NCI-H2171 (cell line): ENCODE data around the gene HAUS3.
"Not testable (repeated sequence)": the region's sequence is repeated elsewhere in the genome, so short reads cannot be mapped to it uniquely, and the experiment has no call there.

Source experiments
- DNase-seq: peaks from one replicate; lab custom pipeline; 2025; lab: John Stamatoyannopoulos, UW

Gene HAUS3

DNA sequence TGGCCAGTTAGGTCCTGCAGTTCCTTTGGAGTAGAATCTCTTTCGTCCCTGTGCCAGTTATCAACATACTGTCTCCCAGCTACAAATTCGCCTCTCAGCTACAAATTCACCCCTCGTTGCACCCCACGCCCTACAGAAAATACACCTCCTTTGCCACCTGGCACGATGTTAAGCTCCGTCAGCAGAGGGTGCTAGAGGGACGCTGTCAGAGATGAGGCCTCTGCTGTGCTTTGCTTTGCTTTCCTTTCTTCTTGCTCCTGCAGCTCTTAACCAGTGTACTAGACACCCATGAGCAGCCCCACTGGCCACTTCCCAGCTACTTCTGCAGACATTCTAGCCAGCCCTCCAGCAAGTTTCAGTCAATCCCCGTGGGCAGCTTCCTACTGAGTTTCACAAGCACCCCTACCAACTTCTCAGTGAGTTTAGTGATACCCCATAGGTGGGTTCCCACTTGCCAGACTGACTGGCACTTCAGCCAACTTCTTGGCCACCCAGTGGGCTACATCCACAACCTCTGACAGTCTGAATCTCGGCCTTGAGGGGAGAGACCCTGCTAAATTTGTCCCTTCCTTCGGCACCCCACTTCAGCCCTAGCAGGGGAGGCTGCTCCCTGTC, 21.8 kb downstream of the HAUS3 start:
- DNase-seq, result peak; percentile 26

DNA sequence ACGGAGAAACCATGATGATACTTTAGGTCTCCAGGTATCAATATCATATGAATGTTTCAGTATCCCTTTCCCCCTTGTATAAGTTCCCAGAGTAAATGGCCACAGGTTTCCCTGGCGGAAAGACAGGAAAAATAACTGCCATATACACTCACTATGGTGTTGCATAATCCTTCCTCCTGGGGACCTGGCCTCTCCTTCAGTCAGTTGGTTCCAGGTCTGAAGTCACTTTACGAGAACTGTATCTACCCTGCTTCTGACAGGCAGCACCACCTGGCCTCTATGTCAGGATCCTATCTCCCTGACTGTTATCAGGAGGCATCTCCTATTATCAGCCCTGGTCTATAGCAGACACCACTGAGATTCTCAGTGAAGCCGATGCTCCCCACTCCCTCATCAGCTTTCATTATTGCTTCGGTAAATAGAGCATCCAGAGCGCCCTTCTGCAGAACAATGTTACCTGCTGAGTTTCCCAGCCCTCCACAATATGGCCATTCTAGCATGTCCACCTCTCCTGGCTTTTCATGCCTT, 22.6 kb downstream of the HAUS3 start:
- no peak for DNase-seq

DNA sequence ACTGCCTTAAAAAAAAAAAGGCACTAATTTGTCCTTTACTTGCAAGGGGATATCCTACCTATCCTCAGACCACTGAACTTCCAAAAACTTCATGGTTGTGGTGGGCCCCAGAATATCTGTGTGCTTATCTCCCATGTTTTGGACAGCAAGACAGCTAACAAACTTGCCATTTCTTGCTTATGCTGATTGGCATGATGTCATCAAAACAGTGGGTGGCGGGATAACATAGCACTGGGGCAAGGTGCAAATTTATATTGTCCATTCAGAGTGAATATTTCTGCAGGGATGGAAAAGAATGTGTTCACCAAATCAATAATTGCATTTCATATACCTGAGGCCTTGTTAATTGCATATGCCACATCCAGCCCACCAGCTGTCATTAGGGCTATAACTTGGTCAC, 23.5 kb downstream of the HAUS3 start:
- DNase-seq, result no peak

DNA sequence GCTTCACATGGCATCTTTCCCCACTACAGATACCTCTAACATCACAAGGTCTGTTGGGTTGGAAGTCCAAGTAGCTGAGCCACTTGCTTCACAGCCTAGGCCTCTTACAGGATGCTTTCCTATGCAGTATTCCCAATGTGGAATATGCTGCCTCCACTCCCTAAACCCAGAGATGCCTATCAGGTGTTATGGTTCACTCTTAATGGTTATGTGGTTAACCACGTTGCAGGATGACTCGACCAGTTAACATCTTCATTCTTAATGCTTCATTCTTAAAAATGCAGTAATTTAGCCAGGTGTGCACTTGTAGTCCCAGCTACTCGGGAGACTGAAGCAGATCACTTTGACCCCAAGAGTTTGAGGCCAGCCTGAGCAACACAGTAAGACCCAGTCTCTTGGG, 24.2 kb downstream of the HAUS3 start:
- DNase-seq, result no peak

DNA sequence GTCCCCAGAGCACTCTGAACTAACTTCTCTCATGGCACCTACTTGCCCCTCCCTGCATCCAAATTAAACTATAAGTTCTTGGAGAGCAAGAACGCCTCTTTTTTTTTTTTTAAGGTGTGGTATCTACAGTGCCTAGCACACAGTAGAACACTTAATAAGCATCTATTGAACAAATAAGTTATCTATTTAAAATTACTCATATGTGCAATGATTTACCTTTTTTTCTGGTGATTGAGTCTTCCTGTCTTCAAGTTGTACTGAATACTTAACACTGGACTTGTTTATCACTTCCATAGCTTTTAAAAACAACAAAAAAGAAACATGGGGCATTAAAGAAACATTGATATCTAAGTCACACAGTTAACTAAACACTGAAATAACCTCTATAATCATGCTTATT, 29.1 kb downstream of the HAUS3 start:
- DNase-seq, result no peak

DNA sequence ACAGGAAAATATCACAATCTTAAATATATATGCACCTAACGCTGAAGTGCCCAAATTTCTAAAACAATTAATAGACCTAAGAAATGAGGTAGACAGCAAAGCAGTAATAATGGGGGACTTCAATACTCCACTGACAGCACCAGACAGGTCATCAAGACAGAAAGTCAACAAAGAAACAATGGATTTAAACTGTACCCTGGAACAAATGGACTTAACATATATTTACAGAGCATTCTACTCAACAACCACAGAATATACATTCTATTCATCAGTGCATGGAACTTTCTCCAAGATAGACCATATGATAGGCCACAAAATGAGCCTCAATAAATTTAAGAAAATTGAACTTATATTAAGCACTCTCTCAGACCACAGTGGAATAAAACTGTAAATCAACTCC, 39.1 kb downstream of the HAUS3 start:
- DNase-seq, result not testable (repeated sequence)

DNA sequence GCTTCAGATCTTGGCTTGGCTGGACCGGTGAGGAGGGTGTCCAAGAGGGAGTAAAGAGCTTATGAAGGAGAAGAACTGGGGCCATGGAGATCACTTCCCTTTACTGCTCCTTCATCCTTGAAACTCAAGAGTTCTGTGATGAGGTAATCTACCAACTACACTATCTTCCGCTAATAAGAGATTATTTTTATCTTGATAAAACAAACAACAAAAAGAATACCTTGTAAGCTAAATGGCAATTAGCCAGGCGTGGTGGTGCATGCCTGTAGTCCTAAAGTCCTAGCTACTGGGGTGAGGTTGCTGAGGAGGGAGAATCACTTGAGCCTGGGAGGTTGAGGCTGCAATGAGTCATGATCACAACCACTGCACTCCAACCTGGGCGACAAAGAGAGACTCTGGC, 47.4 kb downstream of the HAUS3 start:
- DNase-seq, result no peak

DNA sequence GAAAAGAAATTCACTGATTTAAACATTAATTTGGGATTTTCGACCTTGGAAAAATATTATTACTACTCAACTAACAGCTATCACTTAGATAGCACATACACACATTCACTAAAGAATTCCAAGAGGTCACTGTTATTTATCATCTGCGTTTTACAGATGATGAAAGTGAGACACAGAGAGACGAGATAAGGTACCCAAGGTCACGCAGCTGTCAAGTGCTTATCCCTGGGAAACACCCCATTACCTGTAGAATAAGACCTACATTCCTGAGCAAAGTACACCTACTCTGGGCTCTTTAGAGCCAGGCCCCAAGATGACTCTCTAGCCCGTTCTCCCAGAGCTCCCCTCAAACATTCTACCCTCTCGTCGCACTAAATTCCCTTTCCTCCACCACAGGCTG, 48.6 kb downstream of the HAUS3 start:
- DNase-seq, result no peak

DNA sequence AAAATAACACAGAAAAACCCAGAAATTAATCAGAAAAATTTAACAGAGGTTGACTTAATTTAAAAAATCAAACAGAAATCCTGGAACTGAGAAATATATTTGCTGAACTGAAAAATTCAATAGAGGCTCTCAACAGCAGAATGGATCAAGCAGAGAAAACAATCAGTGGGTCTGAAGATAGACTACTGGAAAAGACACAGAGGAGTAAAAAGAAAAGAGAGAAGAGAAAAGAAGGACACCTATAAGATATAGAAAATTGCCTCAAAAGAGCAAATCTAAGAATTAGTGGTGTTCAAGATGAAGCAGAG, 55.1 kb downstream of the HAUS3 start:
- DNase-seq, result no peak

DNA sequence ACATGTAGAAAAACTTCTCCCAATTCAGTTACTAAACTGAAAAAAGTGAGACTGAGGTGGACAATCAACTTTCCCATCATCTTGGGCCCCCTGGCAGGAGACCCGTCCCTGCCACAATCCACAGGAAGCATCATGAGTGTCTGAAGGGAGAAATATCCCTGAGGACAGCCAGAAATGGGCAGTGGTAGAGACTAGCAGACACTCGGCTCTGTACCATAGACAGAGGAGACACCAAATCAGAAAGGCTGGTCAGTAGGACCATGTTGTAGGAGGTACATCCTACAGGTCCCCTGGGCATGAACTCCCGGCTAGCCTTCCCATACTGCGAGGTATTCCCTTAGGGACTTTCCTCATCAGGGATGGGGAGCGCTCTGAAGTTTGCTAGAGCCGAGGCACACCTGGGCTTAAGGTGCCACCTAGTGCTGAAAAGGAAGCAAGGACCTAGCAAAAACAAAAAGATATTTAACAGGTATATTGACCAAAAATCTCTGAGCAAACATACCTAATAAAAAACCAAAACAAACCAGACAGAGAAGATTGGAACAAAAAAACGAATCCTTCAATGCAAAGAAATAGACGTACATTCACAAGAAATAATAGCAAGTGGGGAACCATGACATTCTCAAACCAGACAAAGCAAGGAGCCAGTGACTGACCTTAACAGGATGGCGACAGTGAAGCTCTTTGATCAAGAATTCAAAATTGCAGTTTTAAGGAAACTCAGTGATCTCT, 55.6 kb downstream of the HAUS3 start:
- peak; percentile 9 for DNase-seq

DNA sequence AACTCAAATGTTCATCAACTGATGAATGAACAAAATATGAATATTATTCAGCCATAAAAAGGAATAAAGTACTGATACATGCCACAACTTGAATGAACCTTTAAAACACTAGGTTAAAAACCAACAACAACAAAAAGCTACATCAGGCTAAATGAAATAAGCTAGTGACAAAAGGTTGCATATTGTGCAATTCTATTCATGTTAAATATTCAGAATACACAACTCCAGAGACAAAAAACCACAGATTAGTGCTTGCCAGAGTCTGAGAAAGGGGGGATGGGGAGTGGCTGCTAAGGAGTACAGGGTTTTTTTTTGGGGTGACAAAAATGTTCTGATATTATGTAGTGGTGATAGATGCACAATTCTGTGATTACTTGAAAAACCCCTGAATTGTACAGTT, 58.5 kb downstream of the HAUS3 start:
- DNase-seq, result no peak

DNA sequence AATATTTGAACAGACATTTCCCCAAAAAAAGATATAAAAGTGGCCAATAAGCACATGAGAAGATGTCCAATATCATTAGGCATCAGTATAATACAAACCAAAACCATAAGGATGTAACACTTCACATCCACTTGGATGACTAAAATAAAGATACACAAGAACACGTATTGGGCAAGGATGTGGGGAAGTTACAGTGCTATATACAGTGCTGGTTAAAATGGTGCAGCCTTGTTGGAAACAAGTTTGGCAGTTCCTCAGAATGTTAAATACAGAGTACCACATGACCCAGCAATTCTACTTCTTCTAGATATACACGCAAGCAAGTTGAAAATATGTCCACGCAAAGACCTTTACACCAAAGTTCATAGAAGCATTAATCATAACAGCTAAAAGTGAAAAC, 58.9 kb downstream of the HAUS3 start:
- no peak for DNase-seq

DNA sequence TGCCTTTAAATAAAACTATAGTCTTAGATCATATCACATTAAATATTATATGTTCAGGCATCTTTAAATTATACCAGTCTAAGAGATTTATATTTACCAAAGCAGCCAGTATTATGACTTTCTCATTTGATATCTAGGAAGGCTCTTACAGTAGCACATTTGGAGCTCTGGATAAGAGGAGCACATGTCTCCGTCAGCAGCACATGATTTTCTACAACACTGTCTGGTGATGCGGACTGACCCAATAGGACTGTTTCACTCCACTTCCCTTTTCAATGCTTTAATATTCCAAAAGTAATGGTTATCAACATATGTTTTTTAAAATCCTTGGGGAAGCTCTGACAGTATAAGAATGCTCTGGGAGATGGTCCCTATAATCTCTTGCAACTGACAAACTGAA, 61.5 kb downstream of the HAUS3 start:
- no peak for DNase-seq

DNA sequence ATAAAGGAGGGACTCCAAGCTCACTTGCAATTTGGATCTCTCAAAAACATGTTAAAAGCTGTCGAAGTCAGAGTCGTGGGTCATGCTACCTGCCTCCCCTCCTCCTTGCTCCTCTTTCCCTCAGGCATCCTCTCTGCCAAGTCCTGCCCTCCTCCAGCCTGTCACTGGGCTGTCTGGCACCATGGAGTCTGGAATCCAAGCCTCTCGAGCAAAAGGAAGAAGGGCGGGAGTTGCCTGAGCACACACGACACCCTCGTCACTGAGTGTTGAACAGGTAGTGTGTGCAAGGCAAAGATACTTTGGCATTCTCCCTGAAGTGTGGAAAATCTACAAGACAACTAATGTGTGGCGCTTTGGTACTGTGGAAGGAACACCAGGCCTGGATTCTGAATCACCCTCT, 62.2 kb downstream of the HAUS3 start:
- DNase-seq, result no peak

DNA sequence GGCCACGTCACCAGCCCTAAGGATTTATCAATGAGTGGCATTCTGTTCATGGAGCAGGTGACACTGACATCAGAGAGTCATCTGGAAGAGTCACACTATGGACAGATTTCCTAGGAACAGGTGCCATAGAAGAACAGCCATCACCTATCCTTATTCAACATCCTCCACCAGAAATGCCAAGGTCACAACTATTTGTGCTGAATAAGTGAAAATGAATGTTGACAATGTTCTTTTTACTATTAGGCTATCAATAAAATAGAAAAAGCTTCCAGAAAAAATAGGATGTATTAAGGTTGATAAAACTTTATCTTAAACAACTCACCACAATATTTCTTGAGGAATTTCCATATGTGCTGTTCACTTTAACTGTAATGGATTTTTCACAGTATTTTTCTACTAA, 62.9 kb downstream of the HAUS3 start:
- no peak for DNase-seq
